SU-DHL-6 (cell line): ENCODE data around the gene SQOR.
A peak's percentile ranks its signal among the peaks of the same experiment; 100 is the strongest.

Experiments used
- H2AFZ ChIP-seq: fragments of 200-600 bp; sonication (generic); 2 replicates; pipeline ENCODE4 v1.6.1; 2014; ENCODE audit warnings: low read depth, mild to moderate bottlenecking, moderate library complexity, mixed read lengths, antibody characterized with exemption, low read length; ENCODE audit not compliant: severe bottlenecking
- H3F3A ChIP-seq: fragments of 200-600 bp; shearing (Covaris generic); 2 replicates; pipeline ENCODE4 v1.6.0; 2016; ENCODE audit warnings: antibody characterized with exemption, mild to moderate bottlenecking; ENCODE audit not compliant: insufficient read depth
- H3K27ac ChIP-seq: fragments of 200-600 bp; sonication (generic); 2 replicates; pipeline ENCODE4 v1.5.1; 2016; ENCODE audit warnings: low read depth, mild to moderate bottlenecking, low read length, moderate library complexity, mixed read lengths
- H3K27me3 ChIP-seq: fragments of 200-600 bp; sonication (generic), shearing (Covaris generic); 2 replicates; pipeline ENCODE4 v1.6.0; 2014; ENCODE audit warnings: mild to moderate bottlenecking, low read length
- H3K36me3 ChIP-seq: fragments of 200-600 bp; sonication (generic); 2 replicates; pipeline ENCODE4 v1.6.1; 2014; ENCODE audit warnings: mild to moderate bottlenecking, low read length, mixed read lengths
- H3K4me2 ChIP-seq: fragments of 300-600, 200-600 bp; shearing (Covaris generic), sonication (generic); 2 replicates; pipeline ENCODE4 v1.6.0; 2014; ENCODE audit warnings: low read length, low read depth, mild to moderate bottlenecking; ENCODE audit not compliant: poor library complexity, severe bottlenecking
- H3K4me3 ChIP-seq: fragments of 200-600 bp; sonication (generic); 2 replicates; pipeline ENCODE4 v1.5.1; 2014; ENCODE audit warnings: antibody characterized with exemption, low read length, mild to moderate bottlenecking, mixed read lengths; ENCODE audit not compliant: insufficient read depth, poor library complexity, severe bottlenecking
- H3K79me2 ChIP-seq: fragments of 200-600 bp; sonication (generic); 2 replicates; pipeline ENCODE4 v1.6.1; 2014; ENCODE audit warnings: mild to moderate bottlenecking, low read length, moderate library complexity; ENCODE audit not compliant: insufficient read depth
- H3K9ac ChIP-seq: fragments of 200-600 bp; sonication (generic); 2 replicates; pipeline ENCODE4 v1.7.0; 2014; ENCODE audit warnings: mild to moderate bottlenecking, low read length
- H3K9me2 ChIP-seq: fragments of 200-600 bp; sonication (generic); replicated peaks from 2 replicates; pipeline ENCODE4 v1.6.1; 2014; ENCODE audit warnings: low read length; ENCODE audit not compliant: insufficient read depth
- H3K9me3 ChIP-seq: fragments of 200-600 bp; sonication (generic); 2 replicates; pipeline ENCODE4 v1.6.1; 2014; ENCODE audit warnings: low read length, mixed read lengths; ENCODE audit not compliant: insufficient read depth
- H4K20me1 ChIP-seq: fragments of 200-600 bp; sonication (generic); 2 replicates; pipeline ENCODE4 v1.6.1; 2014; ENCODE audit warnings: low read depth, mild to moderate bottlenecking, antibody characterized with exemption, low read length, moderate library complexity, mixed read lengths
- CTCF ChIP-seq: fragments of 200-600 bp; sonication (generic); IDR thresholded peaks from one replicate; pipeline ENCODE4 v1.5.1; 2017; ENCODE audit warnings: antibody characterized with exemption, mild to moderate bottlenecking, low read length, moderate library complexity; ENCODE audit not compliant: insufficient read depth, poor library complexity, severe bottlenecking
- EZH2phosphoT487 ChIP-seq: fragments of 200-600 bp; sonication (generic), shearing (Covaris generic); conservative IDR thresholded peaks from 2 replicates; pipeline ENCODE4 v1.6.1; 2018; ENCODE audit warnings: mild to moderate bottlenecking, antibody characterized with exemption, low read length, moderate library complexity, mixed read lengths

SQOR gene

GRCh38 chr15:45586601-45587094 is 48.2 kb upstream of the SQOR start:
- Histone ChIP-seq H3F3A (peaks cover 8% of the 10 kb centered on the region; the same call in 1 of the 2 replicates), H3K27me3 (no peaks in the 10 kb centered on the region), H3K9me2 (no peaks in the 10 kb centered on the region), H3K36me3 (no peaks in the 10 kb centered on the region), H3K79me2 (peaks cover 40% of the 10 kb centered on the region), H4K20me1 (no peaks in the 10 kb centered on the region), H3K4me3 (peak overlapping the region; percentile 94), H2AFZ (peak overlapping the region; percentile 70), H3K9ac (peak overlapping the region; percentile 83), H3K27ac (peak overlapping the region; percentile 84), H3K9me3 (no peaks in the 10 kb centered on the region), H3K4me2 (peak overlapping the region; percentile 82)
- TF ChIP-seq EZH2phosphoT487: no peak

GRCh38 chr15:45587095-45587862 is 47.5 kb upstream of the SQOR start, which contains the start of gene BLOC1S6:
TSS of gene BLOC1S6 (plus strand) at chr15:45587379. CDS start at chr15:45587444, 65 bp downstream.
- peaks cover 46% of the 10 kb centered on the region for H3K79me2 ChIP-seq
- H2AFZ ChIP-seq: peak within 1 kb of the TSS; percentile 70
- H3F3A ChIP-seq: peaks cover 12% of the 10 kb centered on the region; the same call in 1 of the 2 replicates

GRCh38 chr15:45587863-45588170 is 47.0 kb upstream of the SQOR start:
- peaks cover 52% of the 10 kb centered on the region for H3K79me2 ChIP-seq
- H3K27ac ChIP-seq: peak overlapping the region; percentile 84
- H3K27me3 ChIP-seq: no peaks in the 10 kb centered on the region
- no peak for TF ChIP-seq EZH2phosphoT487
- TF ChIP-seq CTCF: no peak
- no peaks in the 10 kb centered on the region for H4K20me1 ChIP-seq
- H2AFZ ChIP-seq: peak overlapping the region; percentile 70
- H3K9me2 ChIP-seq: no peaks in the 10 kb centered on the region
- H3F3A ChIP-seq: peaks cover 15% of the 10 kb centered on the region; the same call in 1 of the 2 replicates
- peak overlapping the region; percentile 83 for H3K9ac ChIP-seq
- peaks cover 4% of the 10 kb centered on the region; the same call in 1 of the 2 replicates for H3K9me3 ChIP-seq
- peak overlapping the region; percentile 82 for H3K4me2 ChIP-seq
- H3K4me3 ChIP-seq: peak overlapping the region; percentile 94
- H3K36me3 ChIP-seq: peaks cover 11% of the 10 kb centered on the region

More at GRCh38 chr15:45587095-45587862, 47.5 kb upstream of the SQOR start, which contains the start of gene BLOC1S6:
- Histone ChIP-seq H3K9ac (peak within 1 kb of the TSS; percentile 83), H3K4me3 (peak within 1 kb of the TSS; percentile 94), H3K9me3 (no peaks in the 10 kb centered on the region), H3K27ac (peak within 1 kb of the TSS; percentile 84), H3K27me3 (no peaks in the 10 kb centered on the region), H3K4me2 (peak within 1 kb of the TSS; percentile 82), H4K20me1 (no peaks in the 10 kb centered on the region), H3K36me3 (peaks cover 5% of the 10 kb centered on the region), H3K9me2 (no peaks in the 10 kb centered on the region)
- no peak for TF ChIP-seq EZH2phosphoT487
- no peak for TF ChIP-seq CTCF
